Activated naive CD4-positive, alpha-beta T cell treated with anti-CD3 and anti-CD28 coated beads for 36 hours (primary cell): ENCODE measurements around the gene SLC16A11. TPM values are rescaled to one million over a fixed set of nuclear protein-coding genes. Genes with fewer than 3 reads are reported as not detected.

Experiments used
- CTCF ChIA-PET: fragments of 350-600 bp; sonication (Branson Sonifier 250); formaldehyde crosslinking; loops from one replicate; lab custom pipeline; 2021; ENCODE audit warnings: antibody characterized with exemption; lab: Charles Lee
- DNase-seq: peaks from one replicate; pipeline ENCODE4 v3.0.0-alpha.2; 2020
- H3K27ac Mint-ChIP-seq: one replicate; pipeline ENCODE4 v1.8.0; 2021; ENCODE audit warnings: mild to moderate bottlenecking, mixed read lengths
- H3K27me3 Mint-ChIP-seq: one replicate; pipeline ENCODE4 v1.8.0; 2021; ENCODE audit warnings: low read depth, mixed read lengths
- H3K36me3 Mint-ChIP-seq: one replicate; pipeline ENCODE4 v1.8.0; 2021; ENCODE audit warnings: low read depth, mixed read lengths
- H3K4me1 Mint-ChIP-seq: one replicate; pipeline ENCODE4 v1.8.0; 2021; ENCODE audit warnings: low read depth, mixed read lengths
- H3K4me3 Mint-ChIP-seq: one replicate; pipeline ENCODE4 v1.8.0; 2021; ENCODE audit warnings: mild to moderate bottlenecking, moderate library complexity, mixed read lengths
- H3K9me3 Mint-ChIP-seq: one replicate; pipeline ENCODE4 v1.8.0; 2021; ENCODE audit warnings: mixed read lengths
- intact Hi-C: fragments of 100-400 bp; cut with micrococcal nuclease; formaldehyde crosslinking; loops from one replicate; pipeline ENCODE4 v1.15.1; 2023
- total RNA-seq, 2 experiments: library from RNA; stranded (reverse); gene quantifications; one replicate each; pipeline ENCODE4 v1.2.3, GENCODE V29; 2021

The SLC16A11 gene
- total RNA-seq, 2 experiments from 2014 or later, result 0.30 to 0.64 TPM

- Mint-ChIP-seq H3K27me3 (no peaks in the 10 kb centered on the region), H3K9me3 (peaks cover 2% of the 10 kb centered on the region), H3K4me1 (peaks cover 49% of the 10 kb centered on the region), H3K4me3 (peak within 1 kb of the TSS; percentile 96), H3K36me3 (peaks cover 6% of the 10 kb centered on the region), H3K27ac (peak within 1 kb of the TSS; percentile 99)
- peak; percentile 99 for DNase-seq
- CTCF ChIA-PET, result interaction anchor here (0.8 to 5.7 kb wide), 5 partner anchors 10 to 369 kb away, joined by 3 to 37 read pairs (median 6); partner anchors contain the start of gene BCL6B
- intact Hi-C loops, result loop anchor here (1.0 kb wide), 4 partner anchors 8 to 25 kb away; partner anchors contain the start of gene BCL6B
Measured at GRCh38 chr17:7035591-7036368, 8.1 kb downstream of the SLC16A11 start, which contains the start of gene SLC16A13. Gene SLC16A13 (plus strand): TSS chr17:7036015. CDS start chr17:7036383, 368 bp downstream.

DNA sequence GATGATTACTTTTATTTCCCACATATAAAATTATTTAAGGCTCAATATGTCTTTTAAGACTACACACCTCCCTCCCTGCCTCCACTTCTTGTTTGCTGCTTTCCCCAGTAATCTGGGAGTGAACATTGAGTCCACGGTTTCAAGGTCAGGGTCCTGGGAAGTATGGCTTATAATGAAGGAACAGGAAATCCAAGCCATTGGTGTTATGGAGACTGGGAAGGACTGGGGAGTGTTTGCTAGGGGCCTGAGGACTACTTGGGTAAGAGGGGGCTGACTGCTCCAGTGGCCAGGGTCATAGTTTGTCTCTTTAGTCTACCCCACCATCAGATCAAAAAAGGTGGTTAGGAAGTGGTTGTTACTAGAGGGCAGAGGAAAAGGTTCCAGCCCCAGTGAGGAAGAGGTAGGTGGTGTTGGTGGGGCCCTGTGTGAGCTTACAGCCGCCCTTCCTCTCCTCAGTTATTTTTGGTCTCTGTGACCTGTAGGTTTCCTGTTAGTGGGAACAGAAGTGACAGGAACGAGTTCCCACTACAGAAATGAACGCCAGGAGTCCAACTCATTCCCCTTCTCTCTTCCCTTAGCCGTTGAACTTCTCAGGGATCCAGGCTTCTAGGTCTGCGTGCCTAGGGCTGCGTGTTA lies 8.8 kb downstream of the SLC16A11 start:
- intact Hi-C loops, result loop anchor here (1.0 kb wide), 4 partner anchors 8 to 25 kb away; partner anchors contain the start of gene BCL6B
- peaks cover 6% of the 10 kb centered on the region for H3K36me3 Mint-ChIP-seq
- peaks cover 2% of the 10 kb centered on the region for H3K9me3 Mint-ChIP-seq
- H3K27ac Mint-ChIP-seq, result peak overlapping the region; percentile 99
- CTCF ChIA-PET, result interaction anchor here (0.8 to 5.7 kb wide), 5 partner anchors 11 to 368 kb away, joined by 3 to 37 read pairs (median 6); partner anchors contain the start of gene BCL6B
- peak; percentile 57 for DNase-seq
- H3K4me1 Mint-ChIP-seq, result peaks cover 56% of the 10 kb centered on the region
- peak overlapping the region; percentile 96 for H3K4me3 Mint-ChIP-seq
- H3K27me3 Mint-ChIP-seq, result no peaks in the 10 kb centered on the region

GRCh38 chr17:7029659-7030058 lies 14.2 kb downstream of the SLC16A11 start:
- peak overlapping the region; percentile 89 for H3K27ac Mint-ChIP-seq
- peak; percentile 85 for DNase-seq
- H3K4me1 Mint-ChIP-seq, result peaks cover 46% of the 10 kb centered on the region
- H3K36me3 Mint-ChIP-seq, result peaks cover 4% of the 10 kb centered on the region
- intact Hi-C loops, result no loop called here
- H3K9me3 Mint-ChIP-seq, result peaks cover 4% of the 10 kb centered on the region
- CTCF ChIA-PET, result interaction anchor here (1.3 kb wide), 1 partner anchor 16 kb away, joined by 3 read pairs; no protein-coding TSS in a partner anchor
- no peaks in the 10 kb centered on the region for H3K27me3 Mint-ChIP-seq
- peak overlapping the region; percentile 66 for H3K4me3 Mint-ChIP-seq

DNA sequence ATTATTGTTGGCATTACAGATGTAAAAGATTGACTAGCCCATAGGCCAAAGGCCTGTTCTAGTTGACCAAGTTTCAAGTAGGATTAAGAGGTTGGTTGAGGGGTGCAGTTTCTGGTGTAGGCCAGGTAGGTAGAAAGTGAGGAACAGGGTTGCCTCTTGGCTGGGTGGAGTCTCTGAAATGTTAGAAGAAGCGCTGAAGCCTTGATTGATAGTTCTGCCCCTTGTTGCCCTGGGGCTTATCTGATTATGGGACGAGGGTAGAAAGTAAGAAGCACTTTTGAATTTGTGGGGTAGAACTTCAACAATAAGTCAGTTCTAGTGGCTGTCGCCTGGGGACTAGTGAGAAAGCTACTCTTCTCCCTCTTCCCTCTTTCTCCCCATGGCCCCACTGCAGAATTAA lies 14.8 kb downstream of the SLC16A11 start:
- Mint-ChIP-seq H3K27me3 (no peaks in the 10 kb centered on the region), H3K9me3 (peaks cover 4% of the 10 kb centered on the region), H3K36me3 (peaks cover 4% of the 10 kb centered on the region), H3K4me3 (peak overlapping the region; percentile 66), H3K27ac (peak overlapping the region; percentile 89), H3K4me1 (peaks cover 42% of the 10 kb centered on the region)
- intact Hi-C loops, result no loop called here
- no peak for DNase-seq
- CTCF ChIA-PET, result interaction anchor here (1.3 kb wide), 1 partner anchor 17 kb away, joined by 3 read pairs; no protein-coding TSS in a partner anchor

- Mint-ChIP-seq H3K27me3 (peaks cover 4% of the 10 kb centered on the region), H3K36me3 (peaks cover 4% of the 10 kb centered on the region), H3K4me1 (peaks cover 42% of the 10 kb centered on the region), H3K27ac (no peak overlapping the region), H3K9me3 (peaks cover 4% of the 10 kb centered on the region), H3K4me3 (no peak overlapping the region)
- intact Hi-C loops, result no loop called here
- CTCF ChIA-PET, result interaction anchor here (1.0 kb wide), 1 partner anchor 16 kb away, joined by 3 read pairs; no protein-coding TSS in a partner anchor
- no peak for DNase-seq
Measured at GRCh38 chr17:7027335-7027734, 16.6 kb downstream of the SLC16A11 start.

GRCh38 chr17:7026471-7027115 lies 17.3 kb downstream of the SLC16A11 start:
- H3K4me1 Mint-ChIP-seq, result peaks cover 42% of the 10 kb centered on the region
- peaks cover 4% of the 10 kb centered on the region for H3K9me3 Mint-ChIP-seq
- H3K36me3 Mint-ChIP-seq, result peaks cover 4% of the 10 kb centered on the region
- intact Hi-C loops, result no loop called here
- no peak for DNase-seq
- CTCF ChIA-PET, result interaction anchor here (1.2 kb wide), 1 partner anchor 116 kb away, joined by 6 read pairs; no protein-coding TSS in a partner anchor
- H3K27ac Mint-ChIP-seq, result no peak overlapping the region
- H3K27me3 Mint-ChIP-seq, result peaks cover 4% of the 10 kb centered on the region
- H3K4me3 Mint-ChIP-seq, result no peak overlapping the region

DNA sequence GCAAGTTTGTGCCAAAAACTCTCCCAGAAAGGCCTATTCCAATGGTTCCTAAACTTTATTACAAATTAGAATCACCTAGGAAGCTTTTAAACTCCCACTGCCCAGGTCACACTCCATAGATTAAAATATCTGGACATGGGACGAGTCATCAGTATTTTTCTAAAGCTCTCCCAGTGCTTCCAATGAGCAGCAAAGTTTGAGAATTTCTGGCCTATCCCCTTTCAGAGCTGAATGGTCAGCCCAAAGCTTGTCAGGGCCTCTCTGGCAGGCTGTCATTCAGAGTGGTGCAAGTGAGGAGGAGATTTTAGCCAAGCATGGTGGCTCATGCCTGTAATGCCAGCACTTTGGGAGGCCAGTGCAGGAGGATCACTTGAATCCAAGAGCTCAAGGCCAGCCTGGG lies 18.6 kb downstream of the SLC16A11 start:
- H3K4me3 Mint-ChIP-seq, result no peak overlapping the region
- peaks cover 4% of the 10 kb centered on the region for H3K27me3 Mint-ChIP-seq
- peaks cover 2% of the 10 kb centered on the region for H3K9me3 Mint-ChIP-seq
- H3K36me3 Mint-ChIP-seq, result peaks cover 2% of the 10 kb centered on the region
- intact Hi-C loops, result no loop called here
- DNase-seq, result no peak
- CTCF ChIA-PET, result interaction anchor here (0.6 to 5.0 kb wide), 5 partner anchors 12 to 115 kb away, joined by 3 to 37 read pairs (median 5); partner anchors contain the start of gene SLC16A13
- no peak overlapping the region for H3K27ac Mint-ChIP-seq
- peaks cover 35% of the 10 kb centered on the region for H3K4me1 Mint-ChIP-seq

DNA sequence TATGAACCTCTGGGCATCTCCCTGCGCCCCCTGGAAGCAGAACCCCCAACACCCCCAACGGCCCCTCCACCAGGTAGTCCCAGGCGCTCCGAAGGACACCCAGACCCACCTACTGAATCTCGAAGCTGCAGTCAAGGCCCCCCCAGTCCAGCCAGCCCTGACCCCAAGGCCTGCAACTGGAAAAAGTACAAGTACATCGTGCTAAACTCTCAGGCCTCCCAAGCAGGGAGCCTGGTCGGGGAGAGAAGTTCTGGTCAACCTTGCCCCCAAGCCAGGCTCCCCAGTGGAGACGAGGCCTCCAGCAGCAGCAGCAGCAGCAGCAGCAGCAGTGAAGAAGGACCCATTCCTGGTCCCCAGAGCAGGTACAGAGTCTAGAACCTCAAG lies 19.5 kb downstream of the SLC16A11 start:
- DNase-seq, result no peak
- H3K4me1 Mint-ChIP-seq, result peaks cover 27% of the 10 kb centered on the region
- no peak overlapping the region for H3K27ac Mint-ChIP-seq
- H3K27me3 Mint-ChIP-seq, result peaks cover 4% of the 10 kb centered on the region
- no peak overlapping the region for H3K4me3 Mint-ChIP-seq
- intact Hi-C loops, result no loop called here
- CTCF ChIA-PET, result interaction anchor here (0.8 to 5.0 kb wide), 3 partner anchors 13 to 153 kb away, joined by 3 to 37 read pairs (median 4); partner anchors contain the start of gene SLC16A13
- no peaks in the 10 kb centered on the region for H3K9me3 Mint-ChIP-seq
- no peaks in the 10 kb centered on the region for H3K36me3 Mint-ChIP-seq

DNA sequence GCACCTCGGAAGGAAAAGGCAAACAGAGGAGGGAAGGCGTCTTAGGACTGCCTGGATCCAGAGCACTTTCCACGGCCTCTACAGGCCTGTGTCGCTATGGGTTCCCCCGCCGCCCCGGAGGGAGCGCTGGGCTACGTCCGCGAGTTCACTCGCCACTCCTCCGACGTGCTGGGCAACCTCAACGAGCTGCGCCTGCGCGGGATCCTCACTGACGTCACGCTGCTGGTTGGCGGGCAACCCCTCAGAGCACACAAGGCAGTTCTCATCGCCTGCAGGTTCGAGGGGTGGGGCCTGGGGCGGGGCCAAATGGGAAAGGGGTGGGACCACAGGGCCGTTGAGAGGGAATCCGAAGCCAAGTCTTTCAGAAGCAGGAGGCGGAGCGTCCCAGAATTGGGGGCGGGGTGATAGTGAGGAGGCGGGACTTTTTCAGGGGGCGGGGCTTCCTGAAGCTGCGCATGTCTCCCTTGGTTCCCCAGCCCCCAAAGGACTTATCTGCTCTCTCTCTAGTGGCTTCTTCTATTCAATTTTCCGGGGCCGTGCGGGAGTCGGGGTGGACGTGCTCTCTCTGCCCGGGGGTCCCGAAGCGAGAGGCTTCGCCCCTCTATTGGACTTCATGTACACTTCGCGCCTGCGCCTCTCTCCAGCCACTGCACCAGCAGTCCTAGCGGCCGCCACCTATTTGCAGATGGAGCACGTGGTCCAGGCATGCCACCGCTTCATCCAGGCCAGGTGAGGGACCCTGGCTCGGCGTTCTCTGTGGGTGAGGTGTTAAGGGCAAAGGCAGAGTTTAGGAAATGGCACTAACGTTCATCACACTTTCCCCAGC lies 20.1 kb downstream of the SLC16A11 start:
- H3K9me3 Mint-ChIP-seq, result no peaks in the 10 kb centered on the region
- H3K27ac Mint-ChIP-seq, result no peak overlapping the region
- intact Hi-C loops, result loop anchor here (1.0 kb wide), 2 partner anchors 8 to 12 kb away; no protein-coding TSS in a partner anchor

DNA sequence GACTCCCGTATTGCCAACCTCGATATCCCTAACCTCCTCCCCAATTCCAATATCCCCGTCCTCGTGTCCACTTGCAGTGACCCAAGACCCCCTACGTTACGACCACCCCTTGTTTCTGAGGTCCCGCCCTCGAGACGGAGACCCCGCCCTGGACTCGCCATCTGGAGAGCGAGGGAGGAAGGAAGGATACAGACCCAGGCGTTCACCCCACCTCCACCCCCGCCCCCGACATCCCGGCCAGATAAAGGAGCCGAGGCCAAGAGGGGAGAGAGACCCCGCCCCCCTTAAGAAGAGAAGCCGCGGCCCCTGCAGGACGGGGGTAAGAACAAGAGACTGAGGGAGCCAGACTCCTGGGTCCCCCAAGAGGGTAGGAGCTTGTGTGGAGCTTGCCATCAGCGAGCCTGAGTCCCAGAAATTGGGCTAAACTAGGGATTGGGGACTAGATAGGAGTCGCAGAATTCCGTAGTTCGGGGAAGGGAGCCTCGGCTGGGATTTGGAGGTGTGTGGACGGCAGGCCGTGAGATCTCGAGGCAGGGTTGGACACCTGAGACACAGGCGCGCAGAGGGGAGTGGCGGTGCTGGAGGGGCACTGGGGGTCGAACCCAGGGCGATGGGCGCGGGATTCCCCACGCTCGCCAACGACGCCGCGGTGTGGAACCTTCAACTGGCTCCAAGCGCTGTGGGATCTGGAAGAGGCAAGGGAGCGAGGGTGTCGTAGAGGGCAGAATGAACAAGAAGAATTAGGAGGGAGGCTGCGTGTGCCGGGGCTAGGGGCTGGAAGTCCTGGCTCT lies 20.9 kb downstream of the SLC16A11 start, which contains the start of gene BCL6B:
Gene BCL6B (plus strand): TSS at position 270 of the 791 bp plus-strand sequence. CDS start 622 bp downstream, outside the sequence.
- peak within 1 kb of the TSS; percentile 26 for H3K27ac Mint-ChIP-seq
- CTCF ChIA-PET, result interaction anchor here (0.7 to 5.0 kb wide), 9 partner anchors 9 to 108 kb away, joined by 3 to 37 read pairs (median 5); partner anchors contain the start of gene SLC16A13
- H3K27me3 Mint-ChIP-seq, result peaks cover 4% of the 10 kb centered on the region
- no peaks in the 10 kb centered on the region for H3K36me3 Mint-ChIP-seq
- intact Hi-C loops, result loop anchor here (1.0 kb wide), 5 partner anchors 8 to 180 kb away; no protein-coding TSS in a partner anchor
- H3K9me3 Mint-ChIP-seq, result no peaks in the 10 kb centered on the region
- DNase-seq, result no peak
- peak within 1 kb of the TSS; percentile 59 for H3K4me3 Mint-ChIP-seq
- H3K4me1 Mint-ChIP-seq, result peaks cover 21% of the 10 kb centered on the region

More for the DNA sequence above, 20.1 kb downstream of the SLC16A11 start:
- H3K4me3 Mint-ChIP-seq, result peak overlapping the region; percentile 59
- peak; percentile 96 for DNase-seq
- CTCF ChIA-PET, result interaction anchor here (0.8 to 5.0 kb wide), 3 partner anchors 14 to 154 kb away, joined by 3 to 37 read pairs (median 4); partner anchors contain the start of gene SLC16A13
- H3K4me1 Mint-ChIP-seq, result peaks cover 21% of the 10 kb centered on the region
- no peaks in the 10 kb centered on the region for H3K36me3 Mint-ChIP-seq
- H3K27me3 Mint-ChIP-seq, result peaks cover 4% of the 10 kb centered on the region
